Neural crest cell (in vitro differentiated cells): ENCODE measurements around the gene GKN2. TPM values are rescaled to one million over a fixed set of nuclear protein-coding genes. Genes with fewer than 3 reads are reported as not detected.

Experiments used
- DNase-seq: peaks from one replicate; pipeline ENCODE4 v3.0.0; 2021; ENCODE audit warnings: low read depth, mixed read lengths, low spot score
- H3K27ac Mint-ChIP-seq: one replicate; pipeline ENCODE4 v1.8.0; 2021; ENCODE audit warnings: mild to moderate bottlenecking, mixed read lengths; ENCODE audit not compliant: unreplicated experiment
- H3K27me3 Mint-ChIP-seq: 2 replicates; pipeline ENCODE4 v1.8.0; 2021; ENCODE audit warnings: low read depth, mild to moderate bottlenecking, mixed read lengths
- H3K36me3 Mint-ChIP-seq: 2 replicates; pipeline ENCODE4 v1.8.0; 2021; ENCODE audit warnings: low read depth, mild to moderate bottlenecking, mixed read lengths
- H3K4me1 Mint-ChIP-seq: 2 replicates; pipeline ENCODE4 v1.8.0; 2021; ENCODE audit warnings: mixed read lengths
- H3K4me3 Mint-ChIP-seq: one replicate; pipeline ENCODE4 v1.8.0; 2021; ENCODE audit warnings: mild to moderate bottlenecking, mixed read lengths
- H3K9me3 Mint-ChIP-seq: 2 replicates; pipeline ENCODE4 v1.8.0; 2021; ENCODE audit warnings: mixed read lengths
- CTCF ChIP-seq: fragments of 200-600 bp; sonication (generic); conservative IDR thresholded peaks from 2 replicates; pipeline ENCODE4 v1.5.0; 2021; ENCODE audit warnings: antibody characterized with exemption, mild to moderate bottlenecking
- total RNA-seq: library from RNA; stranded (reverse); gene quantifications from 2 replicates; pipeline ENCODE4 v1.2.1, GENCODE V29; 2021

Gene GKN2
- total RNA-seq, 1 donor from 2014 or later = not detected

- Mint-ChIP-seq H3K36me3 (no peaks in the 10 kb centered on the region), H3K27ac (no peak overlapping the region), H3K9me3 (no peaks in the 10 kb centered on the region), H3K4me1 (no peaks in the 10 kb centered on the region), H3K27me3 (peaks cover 16% of the 10 kb centered on the region), H3K4me3 (no peak overlapping the region)
- no peak for DNase-seq
- no peak for TF ChIP-seq CTCF
These were observed 31.0 kb downstream of the GKN2 start for GRCh38 chr2:68921646-68922045.

- Mint-ChIP-seq H3K4me3 (no peak overlapping the region), H3K27me3 (peaks cover 7% of the 10 kb centered on the region), H3K4me1 (no peaks in the 10 kb centered on the region), H3K36me3 (no peaks in the 10 kb centered on the region), H3K27ac (no peak overlapping the region), H3K9me3 (no peaks in the 10 kb centered on the region)
- no peak for DNase-seq
- TF ChIP-seq CTCF = no peak
These were observed 32.1 kb downstream of the GKN2 start for GRCh38 chr2:68920481-68921170.

GRCh38 chr2:68918497-68918896 is 34.2 kb downstream of the GKN2 start:
- Mint-ChIP-seq H3K9me3 (no peaks in the 10 kb centered on the region), H3K4me3 (no peak overlapping the region), H3K27ac (no peak overlapping the region), H3K4me1 (no peaks in the 10 kb centered on the region), H3K36me3 (no peaks in the 10 kb centered on the region), H3K27me3 (no peaks in the 10 kb centered on the region)
- DNase-seq = no peak
- TF ChIP-seq CTCF = no peak

- Mint-ChIP-seq H3K27ac (no peak overlapping the region), H3K27me3 (no peaks in the 10 kb centered on the region), H3K36me3 (no peaks in the 10 kb centered on the region), H3K4me3 (no peak overlapping the region), H3K4me1 (no peaks in the 10 kb centered on the region), H3K9me3 (no peaks in the 10 kb centered on the region)
- TF ChIP-seq CTCF = no peak
- DNase-seq = no peak
These were observed 35.5 kb downstream of the GKN2 start for GRCh38 chr2:68917034-68917718.

GRCh38 chr2:68916226-68916625 is 36.5 kb downstream of the GKN2 start:
- DNase-seq = no peak
- Mint-ChIP-seq H3K27me3 (no peaks in the 10 kb centered on the region), H3K4me1 (no peaks in the 10 kb centered on the region), H3K4me3 (no peak overlapping the region), H3K36me3 (no peaks in the 10 kb centered on the region), H3K27ac (no peak overlapping the region), H3K9me3 (no peaks in the 10 kb centered on the region)
- no peak for TF ChIP-seq CTCF
